Measurements from ENCODE around the gene ACOT4. TPM values are rescaled to one million over a fixed set of nuclear protein-coding genes. Genes with fewer than 3 reads are reported as not detected.

The ACOT4 gene
- total and polyA plus RNA-seq, 4 donors, result 2.5 to 12.9 (median 10.8) TPM

DNA sequence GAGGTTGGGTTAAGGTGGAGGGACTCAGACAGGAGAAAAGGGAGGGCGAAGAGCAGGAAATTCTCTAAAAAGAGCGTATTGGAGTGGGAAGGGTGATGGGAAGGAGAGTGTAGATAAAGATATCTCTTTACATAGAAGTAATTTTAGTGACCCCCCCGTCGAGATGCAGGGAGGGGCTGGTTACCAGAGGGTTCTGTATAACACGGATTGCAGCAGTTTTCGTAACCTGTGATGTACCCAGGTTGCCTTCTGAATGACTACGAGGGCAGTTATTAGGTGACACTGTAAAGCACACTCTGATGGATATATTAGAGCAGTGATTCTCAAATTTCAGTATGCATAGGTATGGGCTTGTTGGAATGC, 53.6 kb downstream of the ACOT4 start:
- TF ChIP-seq HNF4A (conservative IDR thresholded peaks at IDR 0.05), result no peak
- no peak for TF ChIP-seq JUND (IDR thresholded peaks at IDR 0.05)
- TF ChIP-seq ZBTB33 (IDR thresholded peaks at IDR 0.05), result no peak
- no peak for TF ChIP-seq FOXA1 (IDR thresholded peaks at IDR 0.05)
- no peak for TF ChIP-seq YY1 (IDR thresholded peaks at IDR 0.05)
- TF ChIP-seq SP1 (IDR thresholded peaks at IDR 0.05), result no peak
- no peak for TF ChIP-seq MAX (IDR thresholded peaks at IDR 0.05)
- no peak for TF ChIP-seq TAF1 (conservative IDR thresholded peaks at IDR 0.05)
- TF ChIP-seq, protein P1, sequence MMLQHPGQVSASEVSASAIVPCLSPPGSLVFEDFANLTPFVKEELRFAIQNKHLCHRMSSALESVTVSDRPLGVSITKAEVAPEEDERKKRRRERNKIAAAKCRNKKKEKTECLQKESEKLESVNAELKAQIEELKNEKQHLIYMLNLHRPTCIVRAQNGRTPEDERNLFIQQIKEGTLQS (IDR thresholded peaks at IDR 0.05), result no peak
- no peak for TF ChIP-seq RAD21 (IDR thresholded peaks at IDR 0.05)
- TF ChIP-seq NR2F2 (IDR thresholded peaks at IDR 0.05), result no peak
- no peak for TF ChIP-seq CTCF (IDR thresholded peaks at IDR 0.05; ENCODE audit: low read depth, low read length, missing input control)
- TF ChIP-seq REST (IDR thresholded peaks at IDR 0.05), result no peak
- no peak for TF ChIP-seq HNF4G (IDR thresholded peaks at IDR 0.05)
- no peak for TF ChIP-seq FOXA2 (IDR thresholded peaks at IDR 0.05)
- no peak for TF ChIP-seq RXRA (IDR thresholded peaks at IDR 0.05)
- TF ChIP-seq GABPA (IDR thresholded peaks at IDR 0.05 in 1 of 2, conservative IDR thresholded peaks at IDR 0.05 in 1 of 2), result no peak
- TF ChIP-seq EGR1 (IDR thresholded peaks at IDR 0.05; ENCODE audit: low read depth in 2 of 2), result no peak
- Histone ChIP-seq H3K27ac (ENCODE audit: low read depth in 1 of 2, low read length in 2 of 2) (peak overlapping the region; percentile 36 to 86), H3K9ac (ENCODE audit: low read depth in 1 of 2, low read length in 2 of 2) (peak overlapping the region in 1 of 2 donors; percentile 95), H3K4me1 (ENCODE audit: control insufficient read depth in 4 of 4, insufficient read depth in 4 of 4, low read length in 3 of 4) (peaks cover 0 to 13% (median 13%) of the 10 kb centered on the region in 4 donors), H3K36me3 (ENCODE audit: control insufficient read depth in 4 of 4, insufficient read depth in 3 of 4, low read depth in 1 of 4, low read length in 3 of 4) (no peaks in the 10 kb centered on the region), H3K4me3 (ENCODE audit: low read depth in 1 of 3, low read length in 3 of 3) (peak overlapping the region; percentile 74 to 99 (median 88)), H3K9me3 (ENCODE audit: control insufficient read depth in 4 of 4, low read length in 3 of 4) (no peaks in the 10 kb centered on the region), H3K27me3 (ENCODE audit: control insufficient read depth in 4 of 4, insufficient read depth in 4 of 4, low read length in 3 of 4) (no peaks in the 10 kb centered on the region)
- 6% methylated on average over 7 of the region's 7 CpGs for WGBS
- no peak for DNase-seq (ENCODE audit: low spot score)

Other genes with a start within 250 kb of the ACOT4 start
- gene NUMB, start 133.3 kb upstream of the ACOT4 start, total RNA-seq, result 10 to 100 TPM; 21.2 to 45.8 TPM
- 10 to 100 TPM; 23.2 to 28.9 TPM for gene NUMB, start 133.3 kb upstream of the ACOT4 start, polyA plus RNA-seq
- gene RIOX1, start 100.9 kb upstream of the ACOT4 start, total RNA-seq, result 10 to 100 TPM in 1 of 2 donors, 1 to 10 TPM in 1; 7.4 to 11.0 TPM
- 1 to 10 TPM; 3.0 to 5.8 TPM for gene RIOX1, start 100.9 kb upstream of the ACOT4 start, polyA plus RNA-seq
- gene ACOT1, start 54.7 kb upstream of the ACOT4 start, total RNA-seq, result 10 to 100 TPM in 1 of 2 donors, 1 to 10 TPM in 1; 2.7 to 59.6 TPM
- 10 to 100 TPM; 34.9 to 42.3 TPM for gene ACOT1, start 54.7 kb upstream of the ACOT4 start, polyA plus RNA-seq
- 1 to 10 TPM in 1 of 2 donors, not detected in 1; 1.2 TPM for gene HEATR4, start 32.9 kb upstream of the ACOT4 start, total RNA-seq
- under 1 TPM; 0.15 to 0.74 TPM for gene HEATR4, start 32.9 kb upstream of the ACOT4 start, polyA plus RNA-seq
- gene ACOT2, start 22.7 kb upstream of the ACOT4 start, total RNA-seq, result 100 to 1,000 TPM in 1 of 2 donors, 10 to 100 TPM in 1; 51.2 to 189 TPM
- 100 to 1,000 TPM; 145 to 157 TPM for gene ACOT2, start 22.7 kb upstream of the ACOT4 start, polyA plus RNA-seq
- gene ACOT6, start 20.6 kb downstream of the ACOT4 start, total RNA-seq, result 1 to 10 TPM in 1 of 2 donors, not detected in 1; 1.1 TPM
- 1 to 10 TPM in 1 of 2 donors, under 1 TPM in 1; 0.65 to 1.1 TPM for gene ACOT6, start 20.6 kb downstream of the ACOT4 start, polyA plus RNA-seq
- gene DNAL1, start 53.1 kb downstream of the ACOT4 start, total RNA-seq, result 1 to 10 TPM; 2.6 to 3.4 TPM
- 1 to 10 TPM; 1.9 to 2.1 TPM for gene DNAL1, start 53.1 kb downstream of the ACOT4 start, polyA plus RNA-seq
- 10 to 100 TPM in 1 of 2 donors, 1 to 10 TPM in 1; 2.3 to 10.4 TPM for gene PNMA1, start 122.5 kb downstream of the ACOT4 start, total RNA-seq
- gene PNMA1, start 122.5 kb downstream of the ACOT4 start, polyA plus RNA-seq, result 1 to 10 TPM; 2.8 to 4.0 TPM

Data from liver (tissue), 9 donors.